T-helper 1 cell treated with Interleukin-12 subunit alpha and Interleukin-12 subunit beta and Interleukin-4 antibody, amounts not matched to agents 30 μg/mL and 1 μg/mL, for 36 hours (primary cell): ENCODE measurements around the gene IBA57.

Experiments used
- H3K27ac Mint-ChIP-seq: one replicate; pipeline ENCODE4 v1.8.0; 2021; ENCODE audit warnings: mild to moderate bottlenecking, mixed read lengths
- H3K27me3 Mint-ChIP-seq: one replicate; pipeline ENCODE4 v1.8.0; 2021; ENCODE audit warnings: low read depth, mixed read lengths
- H3K36me3 Mint-ChIP-seq: one replicate; pipeline ENCODE4 v1.8.0; 2021; ENCODE audit warnings: low read depth, mixed read lengths
- H3K4me1 Mint-ChIP-seq: one replicate; pipeline ENCODE4 v1.8.0; 2021; ENCODE audit warnings: low read depth, mixed read lengths
- H3K4me3 Mint-ChIP-seq: one replicate; pipeline ENCODE4 v1.8.0; 2021; ENCODE audit warnings: mild to moderate bottlenecking, moderate library complexity, mixed read lengths
- H3K9me3 Mint-ChIP-seq: one replicate; pipeline ENCODE4 v1.8.0; 2021; ENCODE audit warnings: mixed read lengths

IBA57 gene

GRCh38 chr1:228149406-228150119 is 16.0 kb upstream of the IBA57 start, which contains the start of gene GJC2:
Gene GJC2 (plus strand): TSS chr1:228149930. CDS start chr1:228157759, 7,829 bp downstream.
- Mint-ChIP-seq H3K9me3 (no peaks in the 10 kb centered on the region), H3K27me3 (no peaks in the 10 kb centered on the region), H3K4me3 (no peak within 1 kb of the TSS), H3K4me1 (peaks cover 1% of the 10 kb centered on the region), H3K27ac (no peak within 1 kb of the TSS), H3K36me3 (no peaks in the 10 kb centered on the region)

- Mint-ChIP-seq H3K4me1 (peaks cover 2% of the 10 kb centered on the region), H3K27me3 (no peaks in the 10 kb centered on the region), H3K9me3 (no peaks in the 10 kb centered on the region), H3K36me3 (no peaks in the 10 kb centered on the region), H3K4me3 (no peak overlapping the region), H3K27ac (no peak overlapping the region)
These were observed 15.5 kb upstream of the IBA57 start for GRCh38 chr1:228150120-228150460.

GRCh38 chr1:228150461-228151179 is 15.0 kb upstream of the IBA57 start:
- no peaks in the 10 kb centered on the region for H3K27me3 Mint-ChIP-seq
- peaks cover 2% of the 10 kb centered on the region for H3K4me1 Mint-ChIP-seq

DNA sequence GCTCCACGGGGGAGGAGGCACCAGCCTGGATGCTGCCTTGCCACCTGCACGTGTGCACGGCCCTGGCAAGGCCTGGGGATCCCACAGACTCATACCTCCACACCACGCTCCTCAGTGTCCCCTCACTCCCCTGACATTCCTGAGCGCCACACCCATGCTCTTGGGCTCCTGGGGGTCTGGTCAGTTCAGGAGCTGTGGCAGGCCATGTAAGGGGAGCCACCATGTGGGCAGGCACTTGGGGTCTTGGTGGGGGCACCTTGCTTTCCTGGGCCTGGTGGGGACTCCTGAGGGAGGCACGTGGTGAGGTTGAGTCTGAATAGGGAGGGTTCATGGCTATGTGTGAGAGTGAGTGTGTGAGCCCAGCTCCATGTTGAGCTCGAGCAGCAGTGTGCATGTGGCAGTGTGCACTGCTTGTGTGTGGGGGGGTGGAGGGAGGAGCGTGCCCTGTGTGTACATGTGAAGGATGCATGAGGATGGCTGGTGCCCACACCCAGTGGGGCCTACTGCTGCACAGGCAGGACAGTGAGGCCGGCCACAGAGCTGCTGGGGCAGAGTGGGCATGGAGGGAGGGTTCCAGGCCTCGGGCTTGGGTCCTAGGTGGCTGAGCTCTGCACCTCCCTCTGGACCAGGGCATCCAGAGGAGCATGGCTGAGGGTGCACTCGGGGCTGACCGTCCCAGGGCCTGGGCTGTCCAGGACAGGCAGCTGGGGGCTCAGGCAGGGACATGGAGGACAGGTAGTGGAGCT is 14.3 kb upstream of the IBA57 start:
- Mint-ChIP-seq H3K9me3 (no peaks in the 10 kb centered on the region), H3K36me3 (no peaks in the 10 kb centered on the region)

More at GRCh38 chr1:228150461-228151179, 15.0 kb upstream of the IBA57 start:
- Mint-ChIP-seq H3K4me3 (no peak overlapping the region), H3K9me3 (no peaks in the 10 kb centered on the region), H3K36me3 (no peaks in the 10 kb centered on the region), H3K27ac (no peak overlapping the region)

GRCh38 chr1:228152097-228152917 is 13.3 kb upstream of the IBA57 start:
- peak overlapping the region; percentile 31 for H3K27ac Mint-ChIP-seq
- H3K4me3 Mint-ChIP-seq, result no peak overlapping the region
- peaks cover 2% of the 10 kb centered on the region for H3K4me1 Mint-ChIP-seq
- H3K9me3 Mint-ChIP-seq, result no peaks in the 10 kb centered on the region
- no peaks in the 10 kb centered on the region for H3K27me3 Mint-ChIP-seq
- H3K36me3 Mint-ChIP-seq, result no peaks in the 10 kb centered on the region

More for the DNA sequence above, 14.3 kb upstream of the IBA57 start:
- no peak overlapping the region for H3K27ac Mint-ChIP-seq
- H3K27me3 Mint-ChIP-seq, result no peaks in the 10 kb centered on the region
- peaks cover 2% of the 10 kb centered on the region for H3K4me1 Mint-ChIP-seq
- no peak overlapping the region for H3K4me3 Mint-ChIP-seq

- Mint-ChIP-seq H3K36me3 (no peaks in the 10 kb centered on the region), H3K4me1 (peaks cover 2% of the 10 kb centered on the region), H3K27ac (peak overlapping the region; percentile 31), H3K4me3 (no peak overlapping the region), H3K27me3 (no peaks in the 10 kb centered on the region), H3K9me3 (no peaks in the 10 kb centered on the region)
These were observed 12.7 kb upstream of the IBA57 start for GRCh38 chr1:228152918-228153258.

- Mint-ChIP-seq H3K36me3 (no peaks in the 10 kb centered on the region), H3K27me3 (no peaks in the 10 kb centered on the region), H3K4me1 (peaks cover 2% of the 10 kb centered on the region), H3K27ac (peak overlapping the region; percentile 65), H3K4me3 (no peak overlapping the region), H3K9me3 (no peaks in the 10 kb centered on the region)
These were observed 11.5 kb upstream of the IBA57 start for GRCh38 chr1:228154021-228154669.

DNA sequence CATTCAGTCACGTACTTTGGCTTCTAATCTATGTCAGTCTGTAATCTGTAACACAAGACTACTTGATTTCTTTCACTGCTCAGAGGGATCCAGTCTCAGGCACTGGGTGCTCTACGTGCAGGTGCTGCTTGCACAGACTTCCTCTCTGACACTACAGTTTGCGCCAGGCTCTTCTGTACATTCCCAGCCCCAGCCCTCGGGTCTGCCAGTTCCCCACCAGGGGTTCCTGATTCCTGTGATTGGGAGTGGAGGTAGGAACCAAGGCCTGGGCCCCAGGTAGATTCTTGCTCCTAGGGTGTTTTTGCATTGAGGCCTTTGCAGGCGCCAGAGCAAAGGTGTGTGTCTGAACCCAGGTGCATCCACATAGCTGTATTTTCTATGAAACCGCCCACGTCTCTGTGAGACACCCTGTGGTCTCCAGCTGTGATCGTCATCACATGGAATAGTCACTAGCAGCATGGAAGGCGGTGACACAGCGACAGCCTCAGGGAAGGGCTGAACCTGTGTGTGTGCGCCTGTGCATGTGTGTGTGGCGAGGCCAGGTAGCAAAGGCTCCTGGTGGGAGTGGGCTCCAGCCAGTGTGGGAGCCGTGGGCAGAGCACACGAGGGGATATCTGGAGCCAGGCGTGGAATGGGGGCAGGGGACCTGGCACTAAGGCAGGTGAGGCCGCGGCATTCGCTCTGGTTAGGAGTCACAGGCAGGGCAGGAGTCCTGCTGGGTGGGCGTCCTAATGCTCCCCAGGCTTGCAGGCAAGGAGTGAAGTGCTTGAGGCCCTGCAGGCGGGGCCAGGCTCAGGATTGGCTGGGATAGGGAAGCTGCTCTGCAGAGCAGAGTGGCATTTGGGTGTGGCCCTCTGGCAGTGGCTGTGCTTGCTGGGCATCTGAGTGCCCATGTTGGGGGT is 10.7 kb upstream of the IBA57 start:
- Mint-ChIP-seq H3K36me3 (no peaks in the 10 kb centered on the region), H3K27ac (peak overlapping the region; percentile 65), H3K9me3 (no peaks in the 10 kb centered on the region), H3K4me1 (peaks cover 2% of the 10 kb centered on the region), H3K4me3 (peak overlapping the region; percentile 31), H3K27me3 (no peaks in the 10 kb centered on the region)

GRCh38 chr1:228155596-228156514 is 9.7 kb upstream of the IBA57 start:
- Mint-ChIP-seq H3K27ac (no peak overlapping the region), H3K9me3 (no peaks in the 10 kb centered on the region), H3K27me3 (no peaks in the 10 kb centered on the region)

GRCh38 chr1:228156515-228156881 is 9.1 kb upstream of the IBA57 start:
- peaks cover 2% of the 10 kb centered on the region for H3K4me1 Mint-ChIP-seq
- no peaks in the 10 kb centered on the region for H3K36me3 Mint-ChIP-seq
- no peak overlapping the region for H3K27ac Mint-ChIP-seq

More at GRCh38 chr1:228155596-228156514, 9.7 kb upstream of the IBA57 start:
- no peaks in the 10 kb centered on the region for H3K36me3 Mint-ChIP-seq
- peaks cover 2% of the 10 kb centered on the region for H3K4me1 Mint-ChIP-seq
- no peak overlapping the region for H3K4me3 Mint-ChIP-seq

GRCh38 chr1:228156941-228157728 is 8.5 kb upstream of the IBA57 start:
- H3K27me3 Mint-ChIP-seq, result no peaks in the 10 kb centered on the region
- peaks cover 2% of the 10 kb centered on the region for H3K4me1 Mint-ChIP-seq
- H3K4me3 Mint-ChIP-seq, result no peak overlapping the region
- no peaks in the 10 kb centered on the region for H3K9me3 Mint-ChIP-seq
- H3K36me3 Mint-ChIP-seq, result no peaks in the 10 kb centered on the region
- no peak overlapping the region for H3K27ac Mint-ChIP-seq

More at GRCh38 chr1:228156515-228156881, 9.1 kb upstream of the IBA57 start:
- Mint-ChIP-seq H3K9me3 (no peaks in the 10 kb centered on the region), H3K27me3 (no peaks in the 10 kb centered on the region), H3K4me3 (no peak overlapping the region)

GRCh38 chr1:228157729-228158126 is 7.9 kb upstream of the IBA57 start:
- Mint-ChIP-seq H3K9me3 (no peaks in the 10 kb centered on the region), H3K4me1 (peaks cover 2% of the 10 kb centered on the region)

More at GRCh38 chr1:228157729-228158126, 7.9 kb upstream of the IBA57 start:
- no peaks in the 10 kb centered on the region for H3K27me3 Mint-ChIP-seq
- H3K27ac Mint-ChIP-seq, result no peak overlapping the region
- H3K4me3 Mint-ChIP-seq, result no peak overlapping the region
- no peaks in the 10 kb centered on the region for H3K36me3 Mint-ChIP-seq
